Esophagus muscularis mucosa (tissue), 4 donors: ENCODE results near the gene SLC35E1.

Experiments used
- EP300 ChIP-seq: sonication (generic); formaldehyde crosslinking; IDR thresholded peaks from one replicate; pipeline ENCODE4 v1.6.1; 2017; ENCODE audit warnings: antibody characterized with exemption
- POLR2A ChIP-seq: fragments of 450-650 bp; IDR thresholded peaks from one replicate; pipeline ENCODE4 v1.6.1; 2017; ENCODE audit warnings: antibody characterized with exemption, moderate library complexity, mild to moderate bottlenecking, low read depth
- POLR2AphosphoS5 ChIP-seq, 2 donors: sonication (generic); formaldehyde crosslinking; IDR thresholded peaks; one replicate each; pipeline ENCODE4 v1.6.1; 2017; ENCODE audit warnings: antibody characterized with exemption in 2 of 2
- TF ChIP-seq, protein P1 (sequence below), 3 experiments: fragments of 200-600 bp in 2 of 3; fragments of 450-650 bp in 1 of 3; sonication (generic) in 2 of 3; IDR thresholded peaks; one replicate each; pipeline ENCODE4 v1.5.1; 2017 to 2019; ENCODE audit warnings: antibody characterized with exemption in 3 of 3, mild to moderate bottlenecking in 2 of 3, moderate library complexity in 1 of 3

DNA sequence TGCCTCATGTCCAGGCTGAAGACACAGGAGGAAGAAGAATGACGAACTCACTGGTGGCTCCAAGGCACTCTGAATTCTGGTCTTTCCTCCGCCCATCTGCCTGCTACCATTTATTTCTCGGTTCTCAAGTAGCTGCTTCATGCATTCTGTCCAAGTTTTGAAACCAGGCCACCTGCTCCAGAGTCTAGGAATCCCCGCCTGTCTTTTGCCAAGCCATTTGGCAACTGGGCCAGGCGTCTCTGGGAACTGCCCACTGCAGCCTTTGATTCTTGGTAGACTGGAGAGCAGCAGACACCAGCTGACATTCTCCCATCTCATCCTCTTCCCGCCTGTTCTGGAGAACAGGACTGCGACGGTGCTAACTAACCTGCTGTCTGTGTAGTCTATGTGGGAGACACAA is 10.8 kb downstream of the SLC35E1 start:
- TF ChIP-seq POLR2A (no peak), POLR2AphosphoS5 (IDR thresholded peaks at IDR 0.05) (no peak), EP300 (no peak)
- TF ChIP-seq, protein P1, sequence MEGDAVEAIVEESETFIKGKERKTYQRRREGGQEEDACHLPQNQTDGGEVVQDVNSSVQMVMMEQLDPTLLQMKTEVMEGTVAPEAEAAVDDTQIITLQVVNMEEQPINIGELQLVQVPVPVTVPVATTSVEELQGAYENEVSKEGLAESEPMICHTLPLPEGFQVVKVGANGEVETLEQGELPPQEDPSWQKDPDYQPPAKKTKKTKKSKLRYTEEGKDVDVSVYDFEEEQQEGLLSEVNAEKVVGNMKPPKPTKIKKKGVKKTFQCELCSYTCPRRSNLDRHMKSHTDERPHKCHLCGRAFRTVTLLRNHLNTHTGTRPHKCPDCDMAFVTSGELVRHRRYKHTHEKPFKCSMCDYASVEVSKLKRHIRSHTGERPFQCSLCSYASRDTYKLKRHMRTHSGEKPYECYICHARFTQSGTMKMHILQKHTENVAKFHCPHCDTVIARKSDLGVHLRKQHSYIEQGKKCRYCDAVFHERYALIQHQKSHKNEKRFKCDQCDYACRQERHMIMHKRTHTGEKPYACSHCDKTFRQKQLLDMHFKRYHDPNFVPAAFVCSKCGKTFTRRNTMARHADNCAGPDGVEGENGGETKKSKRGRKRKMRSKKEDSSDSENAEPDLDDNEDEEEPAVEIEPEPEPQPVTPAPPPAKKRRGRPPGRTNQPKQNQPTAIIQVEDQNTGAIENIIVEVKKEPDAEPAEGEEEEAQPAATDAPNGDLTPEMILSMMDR (IDR thresholded peaks at IDR 0.05) = no peak
